GM12878 (cell line): Measurements from ENCODE around the gene BATF3.

Source experiments
- CBX3 ChIP-seq: fragments of 200-600 bp; sonication (generic); IDR thresholded peaks from 2 replicates; pipeline ENCODE4 v1.6.1; 2016; ENCODE audit warnings: low read depth, borderline replicate concordance
- CEBPB ChIP-seq, 2 experiments: fragments of 150-350 bp in 1 of 2; IDR thresholded peaks; 2 replicates each; pipeline ENCODE4 v1.6.1; 2012 to 2014; ENCODE audit warnings: low read depth in 2 of 2, low read length in 2 of 2, borderline replicate concordance in 1 of 2, inconsistent platforms in 1 of 2
- HDGF ChIP-seq: fragments of 450-650 bp; IDR thresholded peaks from 2 replicates; pipeline ENCODE4 v1.6.1; 2016; ENCODE audit warnings: antibody characterized with exemption
- NFYB ChIP-seq: IDR thresholded peaks from 2 replicates; pipeline ENCODE4 v1.6.1; 2011; ENCODE audit warnings: low read depth, mild to moderate bottlenecking, low read length, improper control_type of control experiment, moderate library complexity; ENCODE audit not compliant: insufficient read depth
- NR2C1 ChIP-seq: fragments of 450-650 bp; IDR thresholded peaks from 2 replicates; pipeline ENCODE4 v1.6.1; 2017; ENCODE audit warnings: antibody characterized with exemption, mild to moderate bottlenecking, moderate library complexity
- POLR2A ChIP-seq: IDR thresholded peaks from 2 replicates; pipeline ENCODE4 v1.6.1; 2011; ENCODE audit warnings: low read depth, mild to moderate bottlenecking, low read length
- SMARCA5 ChIP-seq: fragments of 450-650 bp; IDR thresholded peaks from 2 replicates; pipeline ENCODE4 v1.6.1; 2017; ENCODE audit warnings: mild to moderate bottlenecking
- STAT1 ChIP-seq: fragments of 450-650 bp; conservative IDR thresholded peaks from 2 replicates; pipeline ENCODE4 v1.6.1; 2014; ENCODE audit warnings: antibody characterized with exemption, mild to moderate bottlenecking
- YY1 ChIP-seq: IDR thresholded peaks from 2 replicates; pipeline ENCODE4 v1.6.1; 2011; ENCODE audit warnings: low read depth, mild to moderate bottlenecking, low read length
- ZNF24 ChIP-seq: fragments of 450-650 bp; IDR thresholded peaks from 2 replicates; pipeline ENCODE4 v1.6.1; 2017; ENCODE audit warnings: antibody characterized with exemption, mild to moderate bottlenecking
- ZZZ3 ChIP-seq: IDR thresholded peaks from 2 replicates; pipeline ENCODE4 v1.6.1; 2011; ENCODE audit warnings: low read depth; ENCODE audit not compliant: control insufficient read depth, insufficient read length
- TF ChIP-seq, protein P1 (sequence below), 3 experiments: IDR thresholded peaks in 2 of 3; conservative IDR thresholded peaks in 1 of 3; 2 replicates each; pipeline ENCODE4 v1.5.1; 2011; ENCODE audit warnings: low read depth in 3 of 3, low read length in 3 of 3, mild to moderate bottlenecking in 3 of 3, control low read depth in 2 of 3, moderate library complexity in 2 of 3, inconsistent platforms in 1 of 3, mixed read lengths in 1 of 3; ENCODE audit not compliant: control insufficient read depth in 2 of 3, insufficient read depth in 1 of 3; ENCODE audit errors: extremely low read depth in 1 of 3
- TF ChIP-seq, protein P2 (sequence below): IDR thresholded peaks from 2 replicates; pipeline ENCODE4 v1.6.1; 2012; ENCODE audit warnings: low read depth, low read length, improper control_type of control experiment

DNA sequence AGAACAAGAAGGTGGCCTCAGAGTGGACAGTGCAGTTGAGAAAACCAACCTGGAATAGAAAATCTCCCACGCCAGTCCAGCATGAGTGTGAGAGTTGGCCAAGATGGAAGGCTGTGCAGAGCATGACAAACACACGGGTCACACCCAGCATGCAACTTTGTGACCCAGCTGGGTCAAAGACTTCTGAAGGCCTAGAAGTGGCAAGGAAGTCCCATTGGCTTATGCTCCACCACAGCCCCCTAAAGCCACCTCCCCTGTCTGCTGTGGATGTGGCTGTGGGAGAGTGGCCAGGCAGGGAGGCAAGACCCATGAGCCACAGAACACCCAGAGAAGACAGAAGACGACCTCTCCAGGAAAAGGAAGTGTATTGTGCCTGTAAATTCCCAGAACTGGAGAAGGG, 13.6 kb downstream of the BATF3 start:
- TF ChIP-seq CEBPB (IDR thresholded peaks at IDR 0.05; ENCODE audit: borderline replicate concordance in 1 of 2, low read depth in 2 of 2, low read length in 2 of 2) (no peak), NFYB (no peak), YY1 (no peak), CBX3 (no peak), NR2C1 (no peak), ZNF24 (no peak), ZZZ3 (no peak), STAT1 (no peak), HDGF (no peak), POLR2A (no peak), SMARCA5 (no peak)
- TF ChIP-seq, protein P1, sequence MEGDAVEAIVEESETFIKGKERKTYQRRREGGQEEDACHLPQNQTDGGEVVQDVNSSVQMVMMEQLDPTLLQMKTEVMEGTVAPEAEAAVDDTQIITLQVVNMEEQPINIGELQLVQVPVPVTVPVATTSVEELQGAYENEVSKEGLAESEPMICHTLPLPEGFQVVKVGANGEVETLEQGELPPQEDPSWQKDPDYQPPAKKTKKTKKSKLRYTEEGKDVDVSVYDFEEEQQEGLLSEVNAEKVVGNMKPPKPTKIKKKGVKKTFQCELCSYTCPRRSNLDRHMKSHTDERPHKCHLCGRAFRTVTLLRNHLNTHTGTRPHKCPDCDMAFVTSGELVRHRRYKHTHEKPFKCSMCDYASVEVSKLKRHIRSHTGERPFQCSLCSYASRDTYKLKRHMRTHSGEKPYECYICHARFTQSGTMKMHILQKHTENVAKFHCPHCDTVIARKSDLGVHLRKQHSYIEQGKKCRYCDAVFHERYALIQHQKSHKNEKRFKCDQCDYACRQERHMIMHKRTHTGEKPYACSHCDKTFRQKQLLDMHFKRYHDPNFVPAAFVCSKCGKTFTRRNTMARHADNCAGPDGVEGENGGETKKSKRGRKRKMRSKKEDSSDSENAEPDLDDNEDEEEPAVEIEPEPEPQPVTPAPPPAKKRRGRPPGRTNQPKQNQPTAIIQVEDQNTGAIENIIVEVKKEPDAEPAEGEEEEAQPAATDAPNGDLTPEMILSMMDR (IDR thresholded peaks at IDR 0.05 in 2 of 3, conservative IDR thresholded peaks at IDR 0.05 in 1 of 3; ENCODE audit: control insufficient read depth in 2 of 3, extremely low read depth in 1 of 3, insufficient read depth in 1 of 3, low read depth in 3 of 3, low read length in 3 of 3) = no peak
- TF ChIP-seq, protein P2, sequence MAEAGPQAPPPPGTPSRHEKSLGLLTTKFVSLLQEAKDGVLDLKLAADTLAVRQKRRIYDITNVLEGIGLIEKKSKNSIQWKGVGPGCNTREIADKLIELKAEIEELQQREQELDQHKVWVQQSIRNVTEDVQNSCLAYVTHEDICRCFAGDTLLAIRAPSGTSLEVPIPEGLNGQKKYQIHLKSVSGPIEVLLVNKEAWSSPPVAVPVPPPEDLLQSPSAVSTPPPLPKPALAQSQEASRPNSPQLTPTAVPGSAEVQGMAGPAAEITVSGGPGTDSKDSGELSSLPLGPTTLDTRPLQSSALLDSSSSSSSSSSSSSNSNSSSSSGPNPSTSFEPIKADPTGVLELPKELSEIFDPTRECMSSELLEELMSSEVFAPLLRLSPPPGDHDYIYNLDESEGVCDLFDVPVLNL = no peak
